ENCODE data around the gene DOCK2.

The DOCK2 gene

GRCh38 chr5:169719360-169720314 is 82.6 kb downstream of the DOCK2 start:
- H2BK120ac ChIP-seq (ENCODE audit: low read depth, low read length) = no peak overlapping the region
- no peaks in the 10 kb centered on the region for H3K36me3 ChIP-seq (replicated peaks in 1 of 2; ENCODE audit: control insufficient read depth in 2 of 2, insufficient read depth in 2 of 2, low read length in 2 of 2)
- no peak overlapping the region for H2BK15ac ChIP-seq (ENCODE audit: low read length)
- H3K27ac ChIP-seq (replicated peaks; ENCODE audit: low read length) = no peak overlapping the region
- no peak overlapping the region for H3K4me3 ChIP-seq (ENCODE audit: low read length in 2 of 2)
- no peaks in the 10 kb centered on the region for H3K27me3 ChIP-seq (ENCODE audit: control insufficient read depth in 3 of 3, insufficient read depth in 3 of 3, low read depth in 1 of 3, low read length in 3 of 3)
- H2BK5ac ChIP-seq (ENCODE audit: low read length) = no peak overlapping the region
- no peak overlapping the region for H4K8ac ChIP-seq (ENCODE audit: low read depth, low read length)
- no peak overlapping the region for H2AFZ ChIP-seq (ENCODE audit: low read length)
- no peak overlapping the region for H2AK5ac ChIP-seq (ENCODE audit: low read depth, low read length)
- H3K4me2 ChIP-seq (ENCODE audit: insufficient read depth, low read length, poor library complexity, severe bottlenecking) = no peak overlapping the region
- no peak overlapping the region for H3K18ac ChIP-seq (ENCODE audit: low read length)
- H3K4ac ChIP-seq (ENCODE audit: low read length) = no peak overlapping the region
- no peak overlapping the region for H4K91ac ChIP-seq (ENCODE audit: low read depth, low read length, poor library complexity)
- peaks cover 0 to 2% of the 10 kb centered on the region in 2 donors for H3K4me1 ChIP-seq (ENCODE audit: control insufficient read depth in 2 of 2, insufficient read depth in 1 of 2, low read depth in 1 of 2, low read length in 2 of 2)
- no peak overlapping the region for H3K23ac ChIP-seq (ENCODE audit: low read depth, low read length, poor library complexity)
- no peak for DNase-seq (ENCODE audit: low spot score)
- H3K14ac ChIP-seq (ENCODE audit: low read length) = no peak overlapping the region
- no peak overlapping the region for H3K9ac ChIP-seq (ENCODE audit: low read depth, low read length, poor library complexity)
- no peaks in the 10 kb centered on the region for H3K9me3 ChIP-seq (replicated peaks in 1 of 2; ENCODE audit: control insufficient read depth in 2 of 2, insufficient read depth in 1 of 2, low read depth in 1 of 2, low read length in 2 of 2)
- H2BK12ac ChIP-seq (ENCODE audit: low read length) = no peak overlapping the region
- no peaks in the 10 kb centered on the region for H3K79me1 ChIP-seq (ENCODE audit: low read depth, low read length)
- WGBS, 2 donors (ENCODE audit: extremely low coverage in 2 of 2, insufficient read length in 2 of 2, insufficient replicate concordance in 1 of 2) = no CpG with 5 or more reads among the region's 7 CpGs

DNA sequence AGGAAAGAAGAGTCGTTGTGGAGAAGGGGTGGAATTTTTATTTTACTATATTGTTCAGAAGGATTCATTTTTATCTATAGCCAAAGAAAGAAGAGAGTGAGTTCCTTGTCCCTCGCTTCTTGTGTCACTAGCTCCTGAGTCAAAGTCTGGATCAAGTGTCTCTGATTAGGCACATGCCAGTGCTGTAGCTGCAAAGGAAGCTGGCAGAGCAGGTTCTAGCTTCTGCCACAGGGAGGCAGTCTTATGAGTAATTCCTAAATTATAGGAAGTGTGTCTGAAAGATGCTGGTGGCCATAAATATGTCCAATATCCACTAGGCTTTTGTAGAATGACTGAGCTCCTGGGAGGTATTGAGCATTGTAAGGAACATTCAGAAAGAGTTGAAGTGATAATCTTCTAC is 84.7 kb downstream of the DOCK2 start:
- Histone ChIP-seq H3K4me3 (ENCODE audit: low read length in 2 of 2) (no peak overlapping the region), H3K4me2 (ENCODE audit: insufficient read depth, low read length, poor library complexity, severe bottlenecking) (no peak overlapping the region), H3K27ac (replicated peaks; ENCODE audit: low read length) (no peak overlapping the region), H2BK15ac (ENCODE audit: low read length) (no peak overlapping the region), H3K18ac (ENCODE audit: low read length) (no peak overlapping the region), H3K9me3 (replicated peaks in 1 of 2; ENCODE audit: control insufficient read depth in 2 of 2, insufficient read depth in 1 of 2, low read depth in 1 of 2, low read length in 2 of 2) (no peaks in the 10 kb centered on the region), H3K9ac (ENCODE audit: low read depth, low read length, poor library complexity) (no peak overlapping the region), H3K14ac (ENCODE audit: low read length) (no peak overlapping the region), H2BK120ac (ENCODE audit: low read depth, low read length) (no peak overlapping the region), H3K23ac (ENCODE audit: low read depth, low read length, poor library complexity) (no peak overlapping the region), H3K4me1 (ENCODE audit: control insufficient read depth in 2 of 2, insufficient read depth in 1 of 2, low read depth in 1 of 2, low read length in 2 of 2) (peaks cover 0 to 2% of the 10 kb centered on the region in 2 donors), H2AK5ac (ENCODE audit: low read depth, low read length) (no peak overlapping the region), H3K79me1 (ENCODE audit: low read depth, low read length) (no peaks in the 10 kb centered on the region), H3K36me3 (replicated peaks in 1 of 2; ENCODE audit: control insufficient read depth in 2 of 2, insufficient read depth in 2 of 2, low read length in 2 of 2) (no peaks in the 10 kb centered on the region), H2BK12ac (ENCODE audit: low read length) (no peak overlapping the region), H4K8ac (ENCODE audit: low read depth, low read length) (no peak overlapping the region), H4K91ac (ENCODE audit: low read depth, low read length, poor library complexity) (no peak overlapping the region), H3K27me3 (ENCODE audit: control insufficient read depth in 3 of 3, insufficient read depth in 3 of 3, low read depth in 1 of 3, low read length in 3 of 3) (no peaks in the 10 kb centered on the region), H2AFZ (ENCODE audit: low read length) (no peak overlapping the region), H2BK5ac (ENCODE audit: low read length) (no peak overlapping the region), H3K4ac (ENCODE audit: low read length) (no peak overlapping the region)
- no peak for DNase-seq (ENCODE audit: low spot score)
- 100% methylated on average over 1 of the region's 2 CpGs; no CpG with 5 or more reads in 1 of the 2 donors for WGBS, 2 donors (ENCODE audit: extremely low coverage in 2 of 2, insufficient read length in 2 of 2, insufficient replicate concordance in 1 of 2)

DNA sequence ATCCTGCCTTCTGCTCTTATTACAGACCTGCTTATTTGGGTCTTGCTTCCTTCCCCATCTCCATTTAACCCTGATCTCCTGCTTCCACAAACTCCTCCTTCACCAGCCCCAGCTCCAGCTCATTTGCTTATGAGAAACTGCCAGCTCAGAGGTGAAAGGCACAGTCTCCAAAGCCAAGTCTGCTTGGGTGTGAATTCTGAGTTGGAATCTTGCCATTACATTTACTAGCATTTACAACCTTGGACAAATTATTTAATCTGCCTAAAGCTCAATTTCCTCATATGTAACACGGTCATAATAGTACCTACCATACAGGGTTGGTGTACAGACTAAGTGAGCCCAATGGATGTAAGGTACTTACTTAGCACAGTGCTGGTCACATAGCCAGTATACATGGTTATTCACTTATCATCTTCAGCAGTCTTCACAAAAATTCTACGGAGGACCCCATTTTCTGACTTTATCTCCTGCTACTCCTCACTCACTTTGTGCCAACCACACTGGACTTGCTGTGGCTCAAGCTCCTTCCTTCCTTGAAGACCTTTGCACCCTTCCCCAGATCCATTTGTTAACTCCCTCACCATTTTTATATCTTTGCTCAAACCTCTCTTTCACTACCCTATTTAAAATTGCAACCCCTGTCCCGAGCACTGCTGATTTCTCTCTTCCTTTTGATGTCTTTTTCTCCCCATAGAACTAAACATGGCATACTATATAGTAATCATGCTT is 86.2 kb downstream of the DOCK2 start:
- Histone ChIP-seq H2BK120ac (ENCODE audit: low read depth, low read length) (no peak overlapping the region), H3K14ac (ENCODE audit: low read length) (no peak overlapping the region), H4K8ac (ENCODE audit: low read depth, low read length) (no peak overlapping the region), H3K4me3 (ENCODE audit: low read length in 2 of 2) (no peak overlapping the region), H3K9ac (ENCODE audit: low read depth, low read length, poor library complexity) (no peak overlapping the region), H3K36me3 (replicated peaks in 1 of 2; ENCODE audit: control insufficient read depth in 2 of 2, insufficient read depth in 2 of 2, low read length in 2 of 2) (no peaks in the 10 kb centered on the region), H3K9me3 (replicated peaks in 1 of 2; ENCODE audit: control insufficient read depth in 2 of 2, insufficient read depth in 1 of 2, low read depth in 1 of 2, low read length in 2 of 2) (no peaks in the 10 kb centered on the region), H3K27ac (replicated peaks; ENCODE audit: low read length) (no peak overlapping the region), H3K4me2 (ENCODE audit: insufficient read depth, low read length, poor library complexity, severe bottlenecking) (no peak overlapping the region), H2BK15ac (ENCODE audit: low read length) (no peak overlapping the region), H3K27me3 (ENCODE audit: control insufficient read depth in 3 of 3, insufficient read depth in 3 of 3, low read depth in 1 of 3, low read length in 3 of 3) (no peaks in the 10 kb centered on the region), H3K18ac (ENCODE audit: low read length) (no peak overlapping the region), H4K91ac (ENCODE audit: low read depth, low read length, poor library complexity) (no peak overlapping the region), H3K4ac (ENCODE audit: low read length) (no peak overlapping the region), H2BK5ac (ENCODE audit: low read length) (no peak overlapping the region), H2AFZ (ENCODE audit: low read length) (no peak overlapping the region), H2AK5ac (ENCODE audit: low read depth, low read length) (no peak overlapping the region), H3K79me1 (ENCODE audit: low read depth, low read length) (no peaks in the 10 kb centered on the region), H3K23ac (ENCODE audit: low read depth, low read length, poor library complexity) (no peak overlapping the region), H3K4me1 (ENCODE audit: control insufficient read depth in 2 of 2, insufficient read depth in 1 of 2, low read depth in 1 of 2, low read length in 2 of 2) (peaks cover 0 to 2% of the 10 kb centered on the region in 2 donors), H2BK12ac (ENCODE audit: low read length) (no peak overlapping the region)
- no CpG with 5 or more reads among the region's 3 CpGs for WGBS, 2 donors (ENCODE audit: extremely low coverage in 2 of 2, insufficient read length in 2 of 2, insufficient replicate concordance in 1 of 2)
- no peak for DNase-seq (ENCODE audit: low spot score)

Measured in neuronal stem cell (in vitro differentiated cells).